PC-3 (cell line): ENCODE measurements around the gene PLPP7. TPM values are rescaled to one million over a fixed set of nuclear protein-coding genes. Genes with fewer than 3 reads are reported as not detected.
"Not testable (repeated sequence)": the region's sequence is repeated elsewhere in the genome, so short reads cannot be mapped to it uniquely, and the experiment has no call there.

Experiments
- ATAC-seq: fragments of 200-7000 bp; cut with Tn5 transposase; 2 replicates; pipeline ENCODE4 v1.9.1; 2020; ENCODE audit warnings: mild to moderate bottlenecking, moderate library complexity
- BruUV-seq: library from RNA; stranded (reverse); fragments of 400-500 nt; replicated peaks from 2 replicates; lab custom pipeline; 2021; lab: Mats Ljungman, UMichigan
- CTCF ChIA-PET: fragments of 300-600 bp; sonication (Branson Sonifier 250); formaldehyde crosslinking; loops from one replicate; lab custom pipeline; 2022; ENCODE audit warnings: antibody characterized with exemption; lab: Charles Lee
- POLR2A ChIA-PET: fragments of 300-600 bp; sonication (Branson Sonifier 250); formaldehyde crosslinking; loops from one replicate; lab custom pipeline; 2022; ENCODE audit warnings: antibody characterized with exemption; ENCODE audit not compliant: unreplicated experiment; lab: Charles Lee
- DNase-seq: peaks from one replicate; pipeline ENCODE4 v3.0.0-alpha.2; 2015
- H2AFZ ChIP-seq: fragments of 300-600 bp; sonication (generic); 2 replicates; pipeline ENCODE4 v1.6.0; 2016; ENCODE audit warnings: antibody characterized with exemption, low read length
- H3F3A ChIP-seq: fragments of 300-600 bp; sonication (generic); one replicate; pipeline ENCODE4 v1.6.0; 2017; ENCODE audit warnings: antibody characterized with exemption, low read length, control low read depth, mild to moderate bottlenecking; ENCODE audit not compliant: unreplicated experiment
- H3K27ac ChIP-seq: fragments of 300-600 bp; sonication (generic); 2 replicates; pipeline ENCODE4 v1.5.1; 2016; ENCODE audit warnings: mild to moderate bottlenecking, low read length
- H3K27me3 ChIP-seq: fragments of 300-600 bp; sonication (generic); 2 replicates; pipeline ENCODE4 v1.6.1; 2016; ENCODE audit warnings: low read length, mixed read lengths
- H3K36me3 ChIP-seq: fragments of 300-600 bp; sonication (generic); 2 replicates; pipeline ENCODE4 v1.6.1; 2016; ENCODE audit warnings: low read depth, mixed run types, low read length, mixed read lengths
- H3K4me1 ChIP-seq: fragments of 300-600 bp; sonication (generic); 2 replicates; pipeline ENCODE4 v1.5.1; 2016; ENCODE audit warnings: low read length; ENCODE audit not compliant: insufficient read depth
- H3K4me2 ChIP-seq: fragments of 300-600 bp; sonication (generic); 2 replicates; pipeline ENCODE4 v1.6.0; 2016; ENCODE audit warnings: low read length
- H3K4me3 ChIP-seq: fragments of 300-600 bp; sonication (generic); 2 replicates; pipeline ENCODE4 v1.5.1; 2016; ENCODE audit warnings: mild to moderate bottlenecking, low read length, mixed read lengths
- H3K79me2 ChIP-seq: fragments of 300-600 bp; sonication (generic); 2 replicates; pipeline ENCODE4 v1.6.1; 2017; ENCODE audit warnings: low read length, mixed read lengths
- H3K9ac ChIP-seq: fragments of 300-600 bp; sonication (generic); 2 replicates; pipeline ENCODE4 v1.6.0; 2016; ENCODE audit warnings: mild to moderate bottlenecking, low read length
- H3K9me2 ChIP-seq: fragments of 300-600 bp; sonication (generic); replicated peaks from 2 replicates; pipeline ENCODE4 v1.6.1; 2016; ENCODE audit warnings: mixed run types, low read length, mixed read lengths
- H3K9me3 ChIP-seq: fragments of 300-600 bp; sonication (generic); 2 replicates; pipeline ENCODE4 v1.6.1; 2016; ENCODE audit warnings: low read length, mixed read lengths
- H4K20me1 ChIP-seq: fragments of 300-600 bp; sonication (generic); 2 replicates; pipeline ENCODE4 v1.6.1; 2016; ENCODE audit warnings: low read length, mixed read lengths
- CTCF ChIP-seq: fragments of 300-600 bp; sonication (generic); conservative IDR thresholded peaks from 2 replicates; pipeline ENCODE4 v1.5.1; 2017; ENCODE audit warnings: antibody characterized with exemption, low read depth, mild to moderate bottlenecking, low read length
- EZH2 ChIP-seq: fragments of 300-600 bp; sonication (generic); IDR thresholded peaks from one replicate; pipeline ENCODE4 v1.6.1; 2017; ENCODE audit warnings: antibody characterized with exemption, mild to moderate bottlenecking, low read length; ENCODE audit not compliant: unreplicated experiment
- EZH2phosphoT487 ChIP-seq: fragments of 300-600 bp; sonication (generic); IDR thresholded peaks from 2 replicates; pipeline ENCODE4 v1.6.1; 2018; ENCODE audit warnings: mild to moderate bottlenecking, antibody characterized with exemption, low read length, borderline replicate concordance
- intact Hi-C: fragments of 100-400 bp; cut with micrococcal nuclease; formaldehyde crosslinking; loops from 2 replicates; pipeline ENCODE4 v1.9.0; 2023
- total RNA-seq: library from RNA; depleted of rRNA; stranded (reverse); fragments of >200 nt; gene quantifications from 2 replicates; pipeline ENCODE4 v1.2.3, GENCODE V29; 2014

PLPP7 gene
- total RNA-seq, 1 experiment from 2014 or later = not detected

DNA sequence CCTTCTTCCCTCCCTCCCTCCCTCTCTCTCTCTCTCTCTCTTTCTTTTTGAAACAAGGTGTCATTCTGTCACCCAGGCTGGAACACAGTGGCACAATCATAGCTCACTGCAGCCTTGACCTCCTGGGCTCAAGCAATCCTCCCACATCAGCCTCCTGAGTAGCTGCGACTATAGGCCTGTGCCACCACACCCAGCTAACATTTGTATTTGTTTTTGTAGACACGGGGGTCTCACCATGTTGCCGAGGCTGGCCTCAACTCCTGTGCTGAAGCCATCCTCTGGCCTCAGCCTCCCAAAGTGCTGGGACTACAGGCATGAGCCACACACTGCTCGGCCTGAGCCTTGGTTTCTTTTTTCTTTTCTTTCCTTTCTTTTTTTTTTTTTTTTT, 45.8 kb downstream of the PLPP7 start:
- no peaks in the 10 kb centered on the region for H3K27me3 ChIP-seq
- no peak for TF ChIP-seq EZH2phosphoT487
- TF ChIP-seq EZH2 = no peak
- TF ChIP-seq CTCF = no peak
- H3K36me3 ChIP-seq = no peaks in the 10 kb centered on the region
- ChIA-PET POLR2A (no interaction called here), CTCF (interaction anchor here (0.7 kb wide), 1 partner anchor 32 kb away, joined by 5 read pairs; no protein-coding TSS in a partner anchor)
- H4K20me1 ChIP-seq = no peaks in the 10 kb centered on the region
- ATAC-seq (no peak), DNase-seq (no peak)
- H3K9ac ChIP-seq = no peak overlapping the region
- intact Hi-C loops = no loop called here
- H2AFZ ChIP-seq = no peak overlapping the region
- H3K79me2 ChIP-seq = no peaks in the 10 kb centered on the region
- H3F3A ChIP-seq = no peaks in the 10 kb centered on the region
- no peaks in the 10 kb centered on the region for H3K9me2 ChIP-seq
- no peaks in the 10 kb centered on the region for H3K4me1 ChIP-seq
- no TSS peak for BruUV-seq
- H3K4me2 ChIP-seq = no peak overlapping the region
- H3K27ac ChIP-seq = no peak overlapping the region
- no peaks in the 10 kb centered on the region for H3K9me3 ChIP-seq
- no peak overlapping the region for H3K4me3 ChIP-seq

- H3K27ac ChIP-seq = no peak overlapping the region
- ChIA-PET POLR2A (no interaction called here), CTCF (no interaction called here)
- H3K79me2 ChIP-seq = no peaks in the 10 kb centered on the region
- no peaks in the 10 kb centered on the region for H3K27me3 ChIP-seq
- no TSS peak for BruUV-seq
- no peak overlapping the region for H3K4me2 ChIP-seq
- no peaks in the 10 kb centered on the region for H3K9me3 ChIP-seq
- no peak overlapping the region for H2AFZ ChIP-seq
- no peaks in the 10 kb centered on the region for H3K36me3 ChIP-seq
- intact Hi-C loops = no loop called here
- no peak overlapping the region for H3K4me3 ChIP-seq
- no peak overlapping the region for H3K9ac ChIP-seq
- ATAC-seq (no peak), DNase-seq (no peak)
- no peaks in the 10 kb centered on the region for H4K20me1 ChIP-seq
- H3K9me2 ChIP-seq = no peaks in the 10 kb centered on the region
- TF ChIP-seq EZH2 (no peak), EZH2phosphoT487 (no peak), CTCF (no peak)
- no peaks in the 10 kb centered on the region for H3F3A ChIP-seq
- no peaks in the 10 kb centered on the region for H3K4me1 ChIP-seq
These were observed 47.8 kb downstream of the PLPP7 start for GRCh38 chr9:131337131-131337848.

GRCh38 chr9:131339212-131339611, 49.7 kb downstream of the PLPP7 start:
- H3K27me3 ChIP-seq, H3K79me2 ChIP-seq, H3K4me2 ChIP-seq, H3K4me3 ChIP-seq, H3K4me1 ChIP-seq, H3K27ac ChIP-seq, intact Hi-C loops, CTCF ChIA-PET, H3K9me2 ChIP-seq, H2AFZ ChIP-seq, POLR2A ChIA-PET, H3K36me3 ChIP-seq, DNase-seq, H4K20me1 ChIP-seq, BruUV-seq, ATAC-seq, H3K9ac ChIP-seq, H3K9me3 ChIP-seq, H3F3A ChIP-seq: not testable (repeated sequence)

DNA sequence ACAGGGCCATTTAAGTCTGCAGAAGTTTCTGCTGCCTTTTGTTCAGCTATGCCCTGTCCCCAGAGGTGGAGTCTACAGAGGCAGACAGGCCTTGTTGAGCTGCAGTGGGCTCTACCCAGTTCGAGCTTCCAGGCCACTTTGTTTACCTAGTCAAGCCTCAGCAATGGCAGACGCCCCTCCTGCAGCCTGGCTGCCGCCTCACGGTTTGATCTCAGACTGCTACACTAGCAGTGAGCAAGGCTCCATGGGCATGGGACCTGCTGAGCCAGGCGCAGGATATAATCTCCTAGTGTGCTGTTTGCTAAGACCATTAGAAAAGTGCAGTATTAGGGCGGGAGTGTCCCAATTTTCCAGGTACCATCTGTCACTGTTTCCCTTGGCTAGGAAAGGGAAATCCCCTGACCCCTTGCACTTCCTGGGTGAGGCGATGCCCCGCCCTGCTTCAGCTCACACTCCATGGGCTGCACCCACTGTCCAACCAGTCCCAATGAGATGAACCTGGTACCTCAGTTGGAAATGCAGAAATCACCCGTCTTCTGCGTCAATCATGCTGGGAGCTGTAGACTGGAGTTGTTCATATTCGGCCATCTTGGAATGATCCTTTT, 55.5 kb downstream of the PLPP7 start:
- H3K9me2 ChIP-seq, H3K36me3 ChIP-seq, H3K79me2 ChIP-seq, ATAC-seq, H3K4me3 ChIP-seq, H3K4me2 ChIP-seq, H2AFZ ChIP-seq, H3F3A ChIP-seq, DNase-seq, CTCF ChIA-PET, intact Hi-C loops, H3K9me3 ChIP-seq, H3K9ac ChIP-seq, POLR2A ChIA-PET, H3K4me1 ChIP-seq, H3K27me3 ChIP-seq, H4K20me1 ChIP-seq, H3K27ac ChIP-seq, BruUV-seq: not testable (repeated sequence)
